ENCODE measurements around the gene GRK5.

- TF ChIP-seq POLR2A (IDR thresholded peaks at IDR 0.05) (no peak), CTCF (IDR thresholded peaks at IDR 0.05) (no peak)
Observed at GRCh38 chr10:119375574-119376272, 168.4 kb downstream of the GRK5 start.

Measured in lower leg skin (tissue), 3 donors.